ENCODE measurements around the gene PIP5KL1. TPM values are rescaled to one million over a fixed set of nuclear protein-coding genes. Genes with fewer than 3 reads are reported as not detected.

PIP5KL1 gene
- total and polyA plus RNA-seq, 2 of the 8 experiments (the other 6 are each of a cell fraction or from before 2014, with no cell fraction given) = 13.4 to 15.4 TPM

DNA sequence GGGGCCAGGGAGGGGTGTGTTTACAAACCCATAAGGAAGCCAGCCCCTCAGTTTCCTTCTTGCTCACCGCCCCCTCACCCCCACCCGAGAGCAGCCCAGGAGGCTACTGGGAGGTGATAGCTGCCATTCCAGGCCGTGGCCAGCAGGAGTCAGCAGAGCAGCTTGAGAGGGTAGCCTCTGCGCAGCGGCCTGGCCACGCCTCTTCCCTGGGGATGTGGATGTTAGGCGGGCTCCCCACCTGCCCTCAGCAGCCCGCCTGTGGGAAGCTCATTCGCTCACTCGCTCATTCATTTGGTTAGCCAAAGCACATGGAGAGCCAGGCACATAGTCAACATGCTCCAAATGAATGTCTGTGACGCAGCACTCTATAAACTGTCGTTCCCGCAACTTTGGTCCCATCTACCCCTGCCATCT, 13.2 kb upstream of the PIP5KL1 start:
- WGBS, 2 experiments (ENCODE audit: extremely low coverage in 1 of 2, insufficient coverage in 1 of 2, insufficient read length in 1 of 2, insufficient replicate concordance in 2 of 2, low coverage in 1 of 2, low lambda C conversion rate in 2 of 2, missing lambda C conversion rate in 1 of 2) = 34% methylated on average over 13 of the region's 13 CpGs; no CpG with 5 or more reads in 1 of the 2 experiments
- CTCF ChIA-PET (ENCODE audit: partially characterized antibody) = interaction anchor here (0.6 to 35.5 kb wide), 44 partner anchors 11 to 488 kb away, joined by 3 to 825 read pairs (median 6); partner anchors contain the start of genes EEIG1, NAIF1, PIP5KL1 and ST6GALNAC4
- Histone ChIP-seq H3K23me2 (ENCODE audit: low read depth, low read length) (no peaks in the 10 kb centered on the region), H3K79me2 (ENCODE audit: control insufficient read depth in 1 of 2, insufficient read depth in 2 of 2, low read length in 2 of 2) (no peaks in the 10 kb centered on the region), H3K4me3 (ENCODE audit: extremely low read depth in 1 of 4, insufficient read depth in 2 of 4, low read depth in 3 of 4, low read length in 4 of 4) (no peak overlapping the region), H4K91ac (replicated peaks; ENCODE audit: insufficient read length, low read length) (no peak overlapping the region), H4K8ac (ENCODE audit: extremely low read depth, insufficient read depth, low read length) (no peak overlapping the region), H3K79me1 (ENCODE audit: low read depth, low read length) (no peaks in the 10 kb centered on the region; the same call in 1 of the 2 replicates), H3K4me1 (replicated peaks in 1 of 4; ENCODE audit: control insufficient read depth in 3 of 4, insufficient read depth in 4 of 4, low read length in 3 of 4) (peaks cover 0 to 16% (median 7%) of the 10 kb centered on the region in 4 experiments; a peak in 6 of 7 replicates), H3K27ac (ENCODE audit: low read depth, low read length) (no peak overlapping the region), H3K23ac (ENCODE audit: insufficient read length) (no peak overlapping the region), H2BK20ac (ENCODE audit: low read length) (no peak overlapping the region), H3K56ac (replicated peaks; ENCODE audit: insufficient read length, low read depth, low read length) (no peak overlapping the region), H2BK12ac (ENCODE audit: low read depth, low read length) (no peak overlapping the region), H3K36me3 (ENCODE audit: control insufficient read depth in 2 of 4, insufficient read depth in 4 of 4, low read length in 3 of 4) (peaks cover 7 to 16% (median 13%) of the 10 kb centered on the region in 4 experiments), H3K9ac (replicated peaks in 1 of 4; ENCODE audit: extremely low read depth in 1 of 4, low read depth in 3 of 4, low read length in 3 of 4) (no peak overlapping the region), H4K20me1 (replicated peaks in 1 of 2; ENCODE audit: control insufficient read depth in 1 of 2, insufficient read depth in 2 of 2, low read length in 2 of 2) (peaks cover 8 to 20% of the 10 kb centered on the region in 2 experiments), H2AFZ (ENCODE audit: low read length) (no peak overlapping the region), H2AK5ac (ENCODE audit: low read depth, low read length) (no peak overlapping the region), H2BK15ac (ENCODE audit: low read length) (no peak overlapping the region), H3K14ac (ENCODE audit: insufficient read length) (no peak overlapping the region), H2BK5ac (ENCODE audit: low read depth, low read length) (peak overlapping the region; percentile 86), H3K27me3 (replicated peaks in 1 of 4; ENCODE audit: control insufficient read depth in 3 of 4, extremely low read depth in 1 of 4, insufficient read depth in 3 of 4, low read length in 3 of 4) (no peaks in the 10 kb centered on the region), H3K9me3 (ENCODE audit: insufficient read depth in 2 of 2, low read depth in 1 of 2, low read length in 1 of 2) (no peaks in the 10 kb centered on the region), H3K4ac (replicated peaks; ENCODE audit: insufficient read length, low read depth, low read length) (no peak overlapping the region), H3K4me2 (ENCODE audit: insufficient read depth in 1 of 2, low read depth in 2 of 2, low read length in 2 of 2) (no peak overlapping the region), H3K18ac (ENCODE audit: extremely low read depth, low read length) (peak overlapping the region; percentile 72; the same call in 1 of the 2 replicates), H4K5ac (ENCODE audit: insufficient read length, low read depth, low read length) (no peak overlapping the region), H2BK120ac (replicated peaks; ENCODE audit: low read depth, low read length) (no peak overlapping the region)
- DNase-seq (ENCODE audit: low read depth in 1 of 2, low spot score in 2 of 2) (peak; percentile 79 to 93), FAIRE-seq (no peak)
- POLR2A ChIA-PET (ENCODE audit: partially characterized antibody) = interaction anchor here (0.7 to 1.6 kb wide), 5 partner anchors 9 to 155 kb away, joined by 3 read pairs; partner anchors contain the start of gene PIP5KL1
- TF ChIP-seq TAF1 (IDR thresholded peaks at IDR 0.05; ENCODE audit: low read depth, low read length) (no peak), TCF12 (IDR thresholded peaks at IDR 0.05; ENCODE audit: low read depth, low read length) (no peak), BACH1 (IDR thresholded peaks at IDR 0.05; ENCODE audit: low read length) (peak; percentile 25; the same call in 1 of the 2 replicates), GABPA (IDR thresholded peaks at IDR 0.05; ENCODE audit: borderline replicate concordance, insufficient read depth, low read length) (no peak), SAP30 (IDR thresholded peaks at IDR 0.05; ENCODE audit: insufficient read depth, insufficient replicate concordance, low read length) (no peak), HDAC6 (IDR thresholded peaks at IDR 0.05; ENCODE audit: low read depth, low read length) (no peak), SIN3A (conservative IDR thresholded peaks at IDR 0.05 in 1 of 2, IDR thresholded peaks at IDR 0.05 in 1 of 2; ENCODE audit: low read depth in 1 of 2, low read length in 2 of 2) (peak; percentile 40 to 73; a peak in 1 of 4 replicates), GTF2F1 (IDR thresholded peaks at IDR 0.05; ENCODE audit: borderline replicate concordance, low read depth, low read length) (peak; percentile 31; the same call in 1 of the 2 replicates), SP2 (IDR thresholded peaks at IDR 0.05; ENCODE audit: low read length) (no peak), CHD2 (IDR thresholded peaks at IDR 0.05; ENCODE audit: low read length) (no peak), ASH2L (IDR thresholded peaks at IDR 0.05; ENCODE audit: low read length) (no peak)
- TF ChIP-seq, protein P1, sequence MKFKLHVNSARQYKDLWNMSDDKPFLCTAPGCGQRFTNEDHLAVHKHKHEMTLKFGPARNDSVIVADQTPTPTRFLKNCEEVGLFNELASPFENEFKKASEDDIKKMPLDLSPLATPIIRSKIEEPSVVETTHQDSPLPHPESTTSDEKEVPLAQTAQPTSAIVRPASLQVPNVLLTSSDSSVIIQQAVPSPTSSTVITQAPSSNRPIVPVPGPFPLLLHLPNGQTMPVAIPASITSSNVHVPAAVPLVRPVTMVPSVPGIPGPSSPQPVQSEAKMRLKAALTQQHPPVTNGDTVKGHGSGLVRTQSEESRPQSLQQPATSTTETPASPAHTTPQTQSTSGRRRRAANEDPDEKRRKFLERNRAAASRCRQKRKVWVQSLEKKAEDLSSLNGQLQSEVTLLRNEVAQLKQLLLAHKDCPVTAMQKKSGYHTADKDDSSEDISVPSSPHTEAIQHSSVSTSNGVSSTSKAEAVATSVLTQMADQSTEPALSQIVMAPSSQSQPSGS (IDR thresholded peaks at IDR 0.05; ENCODE audit: low read length) = no peak
